ENCODE measurements around the gene GAMT.

GAMT gene

DNA sequence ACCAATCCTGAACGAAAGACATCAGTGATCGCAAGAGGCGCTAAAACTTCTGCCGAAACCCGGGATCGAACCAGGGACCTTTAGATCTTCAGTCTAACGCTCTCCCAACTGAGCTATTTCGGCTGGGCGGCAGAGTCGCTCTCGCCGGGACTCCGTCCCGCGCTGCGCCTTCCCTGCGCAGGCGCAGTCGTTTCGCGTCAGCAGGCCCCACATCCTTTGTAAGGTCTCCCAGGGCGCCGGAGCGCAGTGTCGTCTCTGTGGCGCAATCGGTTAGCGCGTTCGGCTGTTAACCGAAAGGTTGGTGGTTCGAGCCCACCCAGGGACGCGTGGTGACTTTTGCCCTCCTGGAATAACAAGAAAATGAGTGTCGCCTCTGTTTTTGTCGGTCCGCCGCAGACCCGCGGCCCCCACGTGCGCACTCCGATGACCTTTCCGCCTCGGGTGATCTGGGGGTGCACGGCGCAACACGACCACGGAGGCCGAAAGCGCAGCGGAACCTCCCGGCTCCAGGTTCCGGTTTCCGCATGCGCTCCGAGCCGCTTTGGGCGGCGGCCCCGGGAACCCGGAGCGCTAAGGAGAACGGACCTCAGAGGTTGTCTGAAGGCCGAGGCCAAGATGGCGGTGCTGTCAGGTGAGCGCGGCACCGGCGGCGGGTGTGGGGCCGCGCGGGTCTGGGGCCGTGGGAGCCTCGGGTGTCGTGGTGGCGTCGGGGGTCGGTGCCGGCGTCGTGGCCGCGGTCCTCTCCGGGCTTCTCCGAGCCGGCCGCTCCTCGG lies 17.8 kb downstream of the GAMT start, which contains the start of gene NDUFS7:
Gene NDUFS7, plus strand, starts transcription at position 596 of the 773 bp plus-strand sequence. Its CDS starts 20 bp downstream, at position 616.
- DNase-seq: peak; percentile 58

GRCh38 chr19:1383017-1383311 lies 18.4 kb downstream of the GAMT start:
- DNase-seq: no peak

- DNase-seq: no peak
Measured at GRCh38 chr19:1382250-1382649, 19.1 kb downstream of the GAMT start.

GRCh38 chr19:1379961-1380489 lies 21.3 kb downstream of the GAMT start:
- no peak for DNase-seq

DNA sequence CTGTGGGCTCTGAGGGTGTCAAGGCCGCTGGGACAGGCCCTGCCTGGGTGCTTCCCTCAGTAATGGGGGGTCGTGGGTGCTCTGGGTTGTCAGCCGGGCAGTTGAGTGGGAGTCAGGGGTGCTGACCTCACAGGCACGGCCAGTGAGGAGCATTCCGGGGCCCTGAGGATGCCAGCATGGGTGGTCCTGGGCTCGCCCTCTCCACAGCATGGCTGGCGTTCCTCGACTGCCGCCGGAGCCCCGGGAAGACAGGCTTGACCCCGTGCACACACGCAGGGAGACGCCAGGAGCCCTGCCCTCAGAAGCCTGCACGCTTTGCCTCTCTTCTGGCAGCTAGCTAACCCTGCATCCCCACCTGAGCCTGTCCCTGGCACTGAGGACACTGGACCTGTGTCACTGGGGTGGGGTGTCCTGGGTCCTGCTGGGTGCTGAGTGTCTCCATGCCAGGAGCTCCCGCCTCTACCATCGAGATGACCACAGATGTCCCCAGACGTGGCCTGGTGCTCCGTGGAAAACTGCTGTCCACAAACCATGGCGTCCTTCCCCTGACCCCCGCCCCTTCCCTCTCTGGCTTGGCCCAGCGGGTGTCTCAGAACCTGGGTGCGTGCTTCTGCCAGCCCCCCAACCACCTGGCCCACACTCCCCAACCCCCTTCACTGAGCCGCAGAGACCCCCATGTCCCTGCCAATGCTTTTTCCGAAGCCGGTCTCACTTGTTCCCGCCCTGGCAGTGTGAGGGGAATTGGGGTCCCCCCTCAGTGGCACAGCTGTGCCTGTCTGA lies 22.0 kb downstream of the GAMT start:
- no peak for DNase-seq

GRCh38 chr19:1377965-1378785 lies 23.2 kb downstream of the GAMT start:
- DNase-seq: no peak

DNA sequence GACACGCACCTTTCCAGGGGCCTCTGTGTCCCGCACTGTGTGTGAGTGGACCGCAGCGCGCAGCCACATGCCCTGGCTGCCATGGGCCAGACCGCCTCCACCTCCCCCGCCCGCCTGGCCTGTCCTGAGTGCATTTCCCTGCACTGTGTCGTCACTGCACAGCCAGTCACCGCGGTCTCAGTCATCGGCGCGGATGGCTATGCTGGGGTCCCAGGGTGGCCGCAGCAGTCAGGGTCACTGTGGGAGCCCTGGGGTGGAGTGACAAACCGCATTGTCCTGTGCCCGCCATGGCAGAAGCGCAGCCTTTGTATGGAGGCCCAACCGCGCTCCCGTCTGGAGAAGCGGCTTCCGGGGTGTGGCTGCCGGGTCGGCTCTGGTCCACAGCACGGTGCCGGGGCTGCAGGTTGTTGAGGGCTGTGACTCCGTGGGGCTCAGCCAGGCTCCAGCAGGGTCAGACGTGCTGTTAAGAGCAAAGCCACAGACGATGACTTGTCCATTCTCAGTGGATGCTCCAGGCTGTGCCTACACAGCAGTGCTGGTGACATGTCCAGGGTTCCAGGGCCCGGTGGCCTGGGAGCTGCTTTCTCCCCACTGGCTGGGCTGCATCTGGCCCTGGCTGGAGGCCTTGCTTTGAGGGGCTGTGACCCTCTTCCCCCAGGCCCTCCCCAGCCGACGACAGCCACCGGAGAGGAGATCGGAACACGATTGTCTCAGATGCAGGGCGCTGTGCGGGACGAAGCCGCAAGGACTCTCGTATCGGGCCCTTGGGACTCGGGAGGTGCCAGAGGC lies 24.0 kb downstream of the GAMT start:
- no peak for DNase-seq

- no peak for DNase-seq
Measured at GRCh38 chr19:1376415-1376805, 24.9 kb downstream of the GAMT start.

DNA sequence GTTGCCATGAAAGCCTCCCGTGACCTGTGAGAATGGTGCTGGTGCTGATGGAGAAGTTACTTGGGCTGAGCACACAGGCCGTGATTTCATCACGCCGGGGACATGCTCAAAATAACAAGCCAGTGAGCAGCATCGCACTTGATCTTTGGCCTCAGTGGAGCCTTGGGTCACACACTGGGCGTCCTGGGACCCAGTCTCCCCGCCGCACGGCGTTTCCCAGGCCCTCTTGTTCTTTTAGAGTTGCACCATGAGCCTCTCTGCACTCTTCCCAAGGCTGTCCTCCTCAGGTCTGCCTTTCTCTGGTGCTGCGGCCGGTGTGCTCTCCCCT lies 27.1 kb downstream of the GAMT start:
- no peak for DNase-seq

- DNase-seq: no peak
Measured at GRCh38 chr19:1373534-1374249, 27.6 kb downstream of the GAMT start.

DNA sequence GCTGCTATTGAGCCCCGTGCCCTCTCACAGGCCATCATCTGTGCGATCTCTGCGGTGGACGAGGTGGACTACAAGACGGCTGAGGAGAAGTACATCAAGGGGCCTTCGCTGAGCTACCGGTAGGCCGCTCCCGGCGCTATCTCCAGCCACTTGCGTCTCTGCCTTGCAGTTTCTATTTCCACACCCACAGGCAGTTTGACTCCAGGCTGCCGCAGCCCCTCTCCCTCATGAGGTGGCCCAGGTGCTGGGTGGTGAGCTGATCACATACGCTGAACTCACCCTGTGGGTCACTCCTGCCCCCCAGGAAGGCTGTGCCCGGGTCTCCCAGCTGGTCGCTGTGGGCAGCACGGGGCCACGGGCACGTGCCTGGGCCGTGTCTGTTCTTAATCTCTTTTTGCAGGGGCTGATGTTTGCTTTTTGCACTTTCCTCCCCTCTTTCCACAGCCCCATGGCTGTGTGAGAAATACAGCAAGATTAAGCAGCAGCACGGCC lies 28.3 kb downstream of the GAMT start:
- no peak for DNase-seq

DNA sequence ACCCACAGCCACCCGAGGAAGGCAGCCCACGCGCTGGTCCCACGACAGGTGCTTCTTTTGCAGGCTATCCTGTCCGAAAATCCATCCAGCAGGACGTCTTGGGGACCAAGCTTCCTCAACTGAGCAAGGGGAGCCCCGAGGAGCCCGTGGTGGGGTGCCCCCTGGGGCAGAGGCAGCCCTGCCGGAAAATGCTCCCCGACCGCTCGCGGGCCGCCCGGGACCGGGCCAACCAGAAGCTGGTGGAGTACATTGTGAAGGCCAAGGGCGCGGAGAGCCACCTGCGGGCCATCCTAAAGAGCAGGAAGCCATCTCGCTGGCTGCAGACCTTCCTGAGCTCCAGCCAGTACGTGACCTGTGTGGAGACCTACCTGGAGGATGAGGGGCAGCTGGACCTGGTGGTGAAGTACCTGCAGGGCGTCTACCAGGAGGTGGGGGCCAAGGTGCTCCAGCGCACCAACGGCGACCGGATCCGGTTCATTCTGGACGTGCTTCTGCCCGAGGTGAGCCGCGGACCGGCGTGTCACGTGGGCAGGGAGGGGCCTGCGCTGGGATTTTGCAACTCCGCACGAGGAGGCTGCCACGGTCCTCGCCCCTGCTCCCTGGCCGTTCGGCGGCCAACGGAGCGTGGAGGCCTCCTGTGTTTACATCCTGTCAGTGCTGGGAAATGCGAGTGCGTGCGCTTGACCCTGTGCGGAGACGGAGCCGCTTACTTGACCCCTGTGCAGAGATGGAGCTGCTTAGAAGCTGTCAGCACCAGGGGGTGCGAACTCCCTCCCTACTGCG lies 30.6 kb downstream of the GAMT start:
- no peak for DNase-seq

GRCh38 chr19:1369214-1369805 lies 32.0 kb downstream of the GAMT start:
- DNase-seq: no peak

- DNase-seq: no peak
Measured at GRCh38 chr19:1366899-1367870, 34.2 kb downstream of the GAMT start.

DNA sequence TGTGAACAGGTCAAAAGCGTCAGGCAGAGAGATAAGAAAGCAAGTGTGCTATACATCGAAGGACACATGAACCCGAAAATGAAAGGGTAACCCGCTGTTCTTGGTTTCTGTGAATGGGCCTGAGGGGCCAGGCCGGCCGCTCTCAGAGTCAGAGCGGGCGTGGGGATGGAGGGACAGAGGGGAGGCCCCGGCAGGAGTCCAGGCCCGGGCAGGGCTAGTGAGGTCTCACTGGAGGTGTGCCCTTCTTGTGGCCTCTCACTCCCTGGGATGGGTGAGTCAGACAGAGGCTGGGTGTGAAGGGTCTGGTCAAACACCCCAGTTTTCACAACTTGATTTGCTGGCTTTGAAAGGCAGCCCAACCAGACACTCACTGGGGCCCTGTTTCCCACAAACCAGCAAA lies 35.0 kb downstream of the GAMT start:
- DNase-seq: no peak

DNA sequence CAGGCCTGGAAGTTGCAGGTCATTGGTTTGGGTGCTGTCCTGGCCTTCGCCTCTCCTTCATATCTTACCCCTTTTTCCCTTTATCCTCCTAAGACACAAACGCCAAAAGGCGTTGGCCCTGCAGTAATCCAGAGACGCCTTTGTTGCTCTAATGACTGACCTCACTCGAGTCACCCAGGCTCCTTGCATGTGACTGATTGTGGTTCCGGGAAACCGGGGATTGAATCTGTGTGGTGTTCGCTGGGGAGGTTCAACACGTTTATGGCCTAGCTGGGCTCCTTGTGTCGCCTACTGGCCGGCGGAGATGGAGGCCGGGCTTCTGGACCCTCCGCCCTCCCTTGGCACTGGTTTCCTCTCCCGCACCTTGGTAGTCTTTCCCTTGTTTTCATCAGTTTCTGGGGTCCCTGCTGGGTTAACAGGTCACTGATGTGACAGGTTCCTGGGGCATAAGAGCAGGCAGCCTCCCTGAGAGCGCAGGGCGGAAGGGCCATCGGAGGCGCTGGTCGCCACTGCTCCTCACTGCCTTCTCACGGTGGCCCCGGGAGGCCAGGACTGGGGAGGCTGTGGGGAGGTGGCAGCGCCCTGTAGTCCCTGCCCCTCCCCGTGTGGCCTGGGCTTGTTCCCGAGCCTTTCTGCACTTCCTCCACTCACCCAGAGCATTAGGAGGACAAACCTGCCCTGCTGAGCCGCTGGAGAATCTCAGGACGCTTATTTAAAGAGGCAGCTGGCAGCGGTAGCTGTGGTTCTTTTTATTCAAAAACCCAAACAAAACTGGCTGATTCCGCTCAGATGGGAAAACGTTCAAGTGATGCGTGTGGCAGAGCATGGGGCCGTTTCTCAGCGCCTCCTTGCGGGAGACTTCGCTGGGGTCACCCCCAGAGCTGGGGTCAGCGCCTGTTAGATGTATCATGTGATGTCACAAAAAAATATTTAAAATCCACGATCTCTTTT lies 35.7 kb downstream of the GAMT start:
- DNase-seq: no peak

GRCh38 chr19:1364070-1364704 lies 37.2 kb downstream of the GAMT start:
- DNase-seq: no peak

DNA sequence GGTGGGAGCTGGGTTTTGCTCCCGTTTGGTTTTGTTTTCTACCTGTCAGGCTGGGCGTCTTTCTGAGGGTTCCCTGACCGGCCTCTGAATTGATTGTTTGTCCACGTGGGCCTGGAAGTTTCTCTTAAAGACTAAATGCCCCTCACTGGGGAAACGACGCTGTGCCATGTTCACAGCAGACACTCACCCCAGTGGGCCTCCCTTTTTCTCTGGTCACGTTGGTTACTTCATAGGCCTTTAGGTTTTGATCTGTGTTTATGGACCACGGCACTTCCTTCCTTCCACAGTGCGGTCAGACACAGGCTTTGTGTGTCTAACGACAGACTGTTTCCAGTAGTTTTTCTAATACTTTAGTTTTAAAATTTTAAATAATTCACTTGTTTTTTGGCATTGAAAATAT lies 37.7 kb downstream of the GAMT start:
- DNase-seq: no peak

Measured in SHP77 treated with DMSO at 0.1 percent for 48 hours (cell line).